ENCODE data around the gene CR1L. TPM values are rescaled to one million over a fixed set of nuclear protein-coding genes. Genes with fewer than 3 reads are reported as not detected.

Gene CR1L
- total and polyA plus RNA-seq, 2 experiments from 2014 or later, result 5.8 to 21.4 TPM

GRCh38 chr1:207628776-207629175, 16.2 kb upstream of the CR1L start (continued):
- TF ChIP-seq ZNF331 (CRISPR knock-in tag; IDR thresholded peaks at IDR 0.05; ENCODE audit: low read depth) (no peak), ETS1 (IDR thresholded peaks at IDR 0.05) (no peak), ZNF114 (CRISPR knock-in tag; IDR thresholded peaks at IDR 0.05) (no peak), POLR2AphosphoS5 (IDR thresholded peaks at IDR 0.05; ENCODE audit: low read depth) (no peak), EZH2 (IDR thresholded peaks at IDR 0.05; ENCODE audit: low read depth, unreplicated experiment) (no peak), CTCF (conservative IDR thresholded peaks at IDR 0.05; ENCODE audit: low read depth in 2 of 2) (no peak), NANOG (IDR thresholded peaks at IDR 0.05; ENCODE audit: borderline replicate concordance) (no peak)

GRCh38 chr1:207631137-207631536, 13.8 kb upstream of the CR1L start:
- peaks cover 4% of the 10 kb centered on the region; the same call in 2 of the 3 replicates for H3K9me3 Mint-ChIP-seq
- no peak for ATAC-seq
- H3F3A ChIP-seq (replicated peaks; ENCODE audit: low read depth), result no peaks in the 10 kb centered on the region
- no peak overlapping the region for H2AFZ ChIP-seq
- no peak for TF ChIP-seq CREB1 (CRISPR knock-in tag; IDR thresholded peaks at IDR 0.05; ENCODE audit: low read depth)
- no peak for DNase-seq (ENCODE audit: low spot score)
- H3K79me2 ChIP-seq (replicated peaks; ENCODE audit: insufficient read depth), result no peaks in the 10 kb centered on the region
- no peaks in the 10 kb centered on the region for H3K27me3 ChIP-seq (ENCODE audit: insufficient read depth)
- H3K36me3 Mint-ChIP-seq (ENCODE audit: low read depth), result peaks cover 2% of the 10 kb centered on the region; the same call in 1 of the 3 replicates
- H3K27ac ChIP-seq (ENCODE audit: low read depth), result peak overlapping the region; percentile 60; the same call in 1 of the 2 replicates
- 0 out of 2 replicates have a peak overlapping the region, but pooled peaks have one; percentile 3 for H3K4me2 ChIP-seq
- no peak overlapping the region for H3K4me3 ChIP-seq
- H3K27me3 Mint-ChIP-seq (ENCODE audit: insufficient read depth, low read depth, poor library complexity), result peaks cover 4% of the 10 kb centered on the region
- no peaks in the 10 kb centered on the region for H3K9me2 ChIP-seq (ENCODE audit: insufficient read depth)
- no peak overlapping the region for H3K4me3 Mint-ChIP-seq
- H3K27ac Mint-ChIP-seq, result peak overlapping the region; percentile 86
- peaks cover 44% of the 10 kb centered on the region for H3K4me1 ChIP-seq (ENCODE audit: insufficient read depth)
- no peaks in the 10 kb centered on the region for H4K20me1 ChIP-seq (replicated peaks; ENCODE audit: insufficient read depth)
- peaks cover 54% of the 10 kb centered on the region for H3K4me1 Mint-ChIP-seq
- H3K36me3 ChIP-seq (ENCODE audit: insufficient read depth), result no peaks in the 10 kb centered on the region

DNA sequence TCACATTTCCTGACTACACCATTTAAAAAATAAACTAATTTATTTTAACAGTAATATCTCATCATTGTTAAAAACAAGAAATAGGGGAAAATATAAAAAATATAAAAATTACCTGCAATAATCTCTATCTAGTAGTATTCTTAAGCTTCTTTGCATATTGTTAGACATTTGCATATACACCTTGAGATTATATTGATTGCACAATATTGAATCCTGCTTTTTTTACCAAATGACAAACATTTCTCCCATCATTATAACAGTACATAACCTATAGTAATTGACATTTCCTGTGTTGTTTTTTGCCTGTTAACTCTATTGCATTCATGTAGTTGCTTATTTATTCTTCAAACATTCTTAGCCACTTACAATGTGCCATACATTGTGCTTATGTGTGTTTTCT, 11.7 kb upstream of the CR1L start:
- H3K27ac Mint-ChIP-seq, result peak overlapping the region; percentile 96
- Histone ChIP-seq H3K27me3 (ENCODE audit: insufficient read depth) (no peaks in the 10 kb centered on the region), H3K27ac (ENCODE audit: low read depth) (peak overlapping the region; percentile 99), H4K20me1 (replicated peaks; ENCODE audit: insufficient read depth) (no peaks in the 10 kb centered on the region), H3K4me3 (no peak overlapping the region), H3K4me2 (peak overlapping the region; percentile 18; the same call in 1 of the 2 replicates), H3K36me3 (ENCODE audit: insufficient read depth) (no peaks in the 10 kb centered on the region), H3K9me2 (ENCODE audit: insufficient read depth) (no peaks in the 10 kb centered on the region), H3K79me2 (replicated peaks; ENCODE audit: insufficient read depth) (no peaks in the 10 kb centered on the region), H3K4me1 (ENCODE audit: insufficient read depth) (peaks cover 44% of the 10 kb centered on the region), H3F3A (replicated peaks; ENCODE audit: low read depth) (no peaks in the 10 kb centered on the region), H2AFZ (no peak overlapping the region)
- ATAC-seq, result no peak
- 0 out of 3 replicates have a peak overlapping the region, but pooled peaks have one; percentile 17 for H3K4me3 Mint-ChIP-seq
- H3K9me3 Mint-ChIP-seq, result no peaks in the 10 kb centered on the region
- H3K36me3 Mint-ChIP-seq (ENCODE audit: low read depth), result no peaks in the 10 kb centered on the region
- H3K4me1 Mint-ChIP-seq, result peaks cover 59% of the 10 kb centered on the region
- no peak for DNase-seq (ENCODE audit: low spot score)
- H3K27me3 Mint-ChIP-seq (ENCODE audit: insufficient read depth, low read depth, poor library complexity), result peaks cover 2% of the 10 kb centered on the region
- TF ChIP-seq STAT1 (IDR thresholded peaks at IDR 0.05; ENCODE audit: unreplicated experiment) (no peak), ETS1 (IDR thresholded peaks at IDR 0.05) (no peak), JUNB (IDR thresholded peaks at IDR 0.05; ENCODE audit: unreplicated experiment) (no peak)
- TF ChIP-seq, protein P1, sequence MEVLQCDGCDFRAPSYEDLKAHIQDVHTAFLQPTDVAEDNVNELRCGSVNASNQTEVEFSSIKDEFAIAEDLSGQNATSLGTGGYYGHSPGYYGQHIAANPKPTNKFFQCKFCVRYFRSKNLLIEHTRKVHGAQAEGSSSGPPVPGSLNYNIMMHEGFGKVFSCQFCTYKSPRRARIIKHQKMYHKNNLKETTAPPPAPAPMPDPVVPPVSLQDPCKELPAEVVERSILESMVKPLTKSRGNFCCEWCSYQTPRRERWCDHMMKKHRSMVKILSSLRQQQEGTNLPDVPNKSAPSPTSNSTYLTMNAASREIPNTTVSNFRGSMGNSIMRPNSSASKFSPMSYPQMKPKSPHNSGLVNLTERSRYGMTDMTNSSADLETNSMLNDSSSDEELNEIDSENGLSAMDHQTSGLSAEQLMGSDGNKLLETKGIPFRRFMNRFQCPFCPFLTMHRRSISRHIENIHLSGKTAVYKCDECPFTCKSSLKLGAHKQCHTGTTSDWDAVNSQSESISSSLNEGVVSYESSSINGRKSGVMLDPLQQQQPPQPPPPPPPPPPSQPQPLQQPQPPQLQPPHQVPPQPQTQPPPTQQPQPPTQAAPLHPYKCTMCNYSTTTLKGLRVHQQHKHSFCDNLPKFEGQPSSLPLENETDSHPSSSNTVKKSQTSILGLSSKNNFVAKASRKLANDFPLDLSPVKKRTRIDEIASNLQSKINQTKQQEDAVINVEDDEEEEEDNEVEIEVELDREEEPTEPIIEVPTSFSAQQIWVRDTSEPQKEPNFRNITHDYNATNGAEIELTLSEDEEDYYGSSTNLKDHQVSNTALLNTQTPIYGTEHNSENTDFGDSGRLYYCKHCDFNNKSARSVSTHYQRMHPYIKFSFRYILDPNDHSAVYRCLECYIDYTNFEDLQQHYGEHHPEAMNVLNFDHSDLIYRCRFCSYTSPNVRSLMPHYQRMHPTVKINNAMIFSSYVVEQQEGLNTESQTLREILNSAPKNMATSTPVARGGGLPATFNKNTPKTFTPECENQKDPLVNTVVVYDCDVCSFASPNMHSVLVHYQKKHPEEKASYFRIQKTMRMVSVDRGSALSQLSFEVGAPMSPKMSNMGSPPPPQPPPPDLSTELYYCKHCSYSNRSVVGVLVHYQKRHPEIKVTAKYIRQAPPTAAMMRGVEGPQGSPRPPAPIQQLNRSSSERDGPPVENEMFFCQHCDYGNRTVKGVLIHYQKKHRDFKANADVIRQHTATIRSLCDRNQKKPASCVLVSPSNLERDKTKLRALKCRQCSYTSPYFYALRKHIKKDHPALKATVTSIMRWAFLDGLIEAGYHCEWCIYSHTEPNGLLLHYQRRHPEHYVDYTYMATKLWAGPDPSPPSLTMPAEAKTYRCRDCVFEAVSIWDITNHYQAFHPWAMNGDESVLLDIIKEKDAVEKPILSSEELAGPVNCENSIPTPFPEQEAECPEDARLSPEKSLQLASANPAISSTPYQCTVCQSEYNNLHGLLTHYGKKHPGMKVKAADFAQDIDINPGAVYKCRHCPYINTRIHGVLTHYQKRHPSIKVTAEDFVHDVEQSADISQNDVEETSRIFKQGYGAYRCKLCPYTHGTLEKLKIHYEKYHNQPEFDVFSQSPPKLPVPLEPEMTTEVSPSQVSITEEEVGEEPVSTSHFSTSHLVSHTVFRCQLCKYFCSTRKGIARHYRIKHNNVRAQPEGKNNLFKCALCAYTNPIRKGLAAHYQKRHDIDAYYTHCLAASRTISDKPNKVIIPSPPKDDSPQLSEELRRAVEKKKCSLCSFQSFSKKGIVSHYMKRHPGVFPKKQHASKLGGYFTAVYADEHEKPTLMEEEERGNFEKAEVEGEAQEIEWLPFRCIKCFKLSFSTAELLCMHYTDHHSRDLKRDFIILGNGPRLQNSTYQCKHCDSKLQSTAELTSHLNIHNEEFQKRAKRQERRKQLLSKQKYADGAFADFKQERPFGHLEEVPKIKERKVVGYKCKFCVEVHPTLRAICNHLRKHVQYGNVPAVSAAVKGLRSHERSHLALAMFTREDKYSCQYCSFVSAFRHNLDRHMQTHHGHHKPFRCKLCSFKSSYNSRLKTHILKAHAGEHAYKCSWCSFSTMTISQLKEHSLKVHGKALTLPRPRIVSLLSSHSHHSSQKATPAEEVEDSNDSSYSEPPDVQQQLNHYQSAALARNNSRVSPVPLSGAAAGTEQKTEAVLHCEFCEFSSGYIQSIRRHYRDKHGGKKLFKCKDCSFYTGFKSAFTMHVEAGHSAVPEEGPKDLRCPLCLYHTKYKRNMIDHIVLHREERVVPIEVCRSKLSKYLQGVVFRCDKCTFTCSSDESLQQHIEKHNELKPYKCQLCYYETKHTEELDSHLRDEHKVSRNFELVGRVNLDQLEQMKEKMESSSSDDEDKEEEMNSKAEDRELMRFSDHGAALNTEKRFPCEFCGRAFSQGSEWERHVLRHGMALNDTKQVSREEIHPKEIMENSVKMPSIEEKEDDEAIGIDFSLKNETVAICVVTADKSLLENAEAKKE (CRISPR knock-in tag; IDR thresholded peaks at IDR 0.05), result no peak
